SK-N-SH treated with all-trans-retinoic acid at 6 μM for 48 hours (cell line): ENCODE results near the gene BIRC3.

Experiments
- ATAC-seq: fragments of 200-7000 bp; cut with Tn5 transposase; 3 replicates; pipeline ENCODE4 v1.9.1; 2020; ENCODE audit warnings: mild to moderate bottlenecking, moderate library complexity
- ARNTL ChIP-seq: fragments of 450-650 bp; formaldehyde crosslinking; IDR thresholded peaks from 2 replicates; pipeline ENCODE4 v1.5.0; 2020; ENCODE audit warnings: low read depth, mild to moderate bottlenecking, moderate library complexity, borderline replicate concordance
- BACH2 ChIP-seq: fragments of 250-450 bp; sonication (Bioruptor Pico); IDR thresholded peaks from 2 replicates; pipeline ENCODE4 v1.9.0; 2021; ENCODE audit warnings: mild to moderate bottlenecking, borderline replicate concordance
- CREB5 ChIP-seq: fragments of 250-450 bp; sonication (Bioruptor Pico); IDR thresholded peaks from 2 replicates; pipeline ENCODE4 v1.5.1; 2020; ENCODE audit warnings: low read depth, mild to moderate bottlenecking, moderate library complexity
- CSDC2 ChIP-seq: fragments of 250-450 bp; sonication (Bioruptor Pico); IDR thresholded peaks from 2 replicates; pipeline ENCODE4 v1.5.0; 2020; ENCODE audit warnings: mild to moderate bottlenecking, moderate library complexity
- CSRNP3 ChIP-seq: fragments of 250-450 bp; sonication (Bioruptor Pico); IDR thresholded peaks from 2 replicates; pipeline ENCODE4 v1.5.1; 2021; ENCODE audit warnings: mild to moderate bottlenecking, moderate library complexity
- GLIS3 ChIP-seq: fragments of 250-450 bp; sonication (Bioruptor Pico); IDR thresholded peaks from 2 replicates; pipeline ENCODE4 v1.5.0; 2020; ENCODE audit warnings: mild to moderate bottlenecking, moderate library complexity
- ISL1 ChIP-seq: fragments of 250-450 bp; sonication (Bioruptor Pico); IDR thresholded peaks from 2 replicates; pipeline ENCODE4 v2.1.2; 2022; ENCODE audit warnings: mild to moderate bottlenecking, moderate library complexity
- OSR1 ChIP-seq: fragments of 250-450 bp; sonication (Bioruptor Pico); IDR thresholded peaks from 2 replicates; pipeline ENCODE4 v1.8.0; 2022; ENCODE audit warnings: moderate library complexity, mild to moderate bottlenecking, inconsistent platforms
- PATZ1 ChIP-seq: fragments of 250-450 bp; sonication (Bioruptor Pico); IDR thresholded peaks from 2 replicates; pipeline ENCODE4 v1.8.0; 2020; ENCODE audit warnings: mild to moderate bottlenecking, moderate library complexity, borderline replicate concordance
- POU6F1 ChIP-seq: fragments of 250-450 bp; sonication (Bioruptor Pico); IDR thresholded peaks from 2 replicates; pipeline ENCODE4 v1.8.0; 2021; ENCODE audit warnings: low read depth, mild to moderate bottlenecking, moderate library complexity, borderline replicate concordance
- PPARA ChIP-seq: fragments of 250-450 bp; sonication (Bioruptor Pico); IDR thresholded peaks from 2 replicates; pipeline ENCODE4 v1.5.0; 2020; ENCODE audit warnings: mild to moderate bottlenecking, borderline replicate concordance
- RARB ChIP-seq: fragments of 250-450 bp; sonication (Bioruptor Pico); IDR thresholded peaks from 2 replicates; pipeline ENCODE4 v1.8.0; 2021; ENCODE audit warnings: mild to moderate bottlenecking, moderate library complexity
- SNAI2 ChIP-seq: fragments of 250-450 bp; sonication (Bioruptor Pico); IDR thresholded peaks from 2 replicates; pipeline ENCODE4 v1.5.0; 2020; ENCODE audit warnings: mild to moderate bottlenecking, moderate library complexity
- TCF4 ChIP-seq: fragments of 250-450 bp; sonication (Bioruptor Pico); IDR thresholded peaks from 2 replicates; pipeline ENCODE4 v1.8.0; 2021; ENCODE audit warnings: mild to moderate bottlenecking, moderate library complexity, borderline replicate concordance
- TOX ChIP-seq: fragments of 250-450 bp; sonication (Bioruptor Pico); IDR thresholded peaks from 2 replicates; pipeline ENCODE4 v1.8.0; 2021; ENCODE audit warnings: mild to moderate bottlenecking, moderate library complexity, borderline replicate concordance
- TSHZ2 ChIP-seq: fragments of 250-450 bp; sonication (Bioruptor Pico); IDR thresholded peaks from 2 replicates; pipeline ENCODE4 v1.5.0; 2020; ENCODE audit warnings: mild to moderate bottlenecking, moderate library complexity
- ZC3H10 ChIP-seq: fragments of 250-450 bp; sonication (Bioruptor Pico); IDR thresholded peaks from 2 replicates; pipeline ENCODE4 v1.5.1; 2021; ENCODE audit warnings: mild to moderate bottlenecking, moderate library complexity
- ZFP3 ChIP-seq: fragments of 250-450 bp; sonication (Bioruptor Pico); IDR thresholded peaks from 2 replicates; pipeline ENCODE4 v1.5.0; 2020; ENCODE audit warnings: mild to moderate bottlenecking, moderate library complexity
- ZFP30 ChIP-seq: fragments of 450-650 bp; formaldehyde crosslinking; IDR thresholded peaks from 2 replicates; pipeline ENCODE4 v1.5.0; 2022; ENCODE audit warnings: mild to moderate bottlenecking, moderate library complexity
- ZNF565 ChIP-seq: fragments of 450-650 bp; formaldehyde crosslinking; conservative IDR thresholded peaks from 2 replicates; pipeline ENCODE4 v1.5.0; 2020; ENCODE audit warnings: low read depth, mild to moderate bottlenecking, moderate library complexity
- ZNF70 ChIP-seq: fragments of 450-650 bp; formaldehyde crosslinking; IDR thresholded peaks from 2 replicates; pipeline ENCODE4 v1.5.0; 2020; ENCODE audit warnings: mild to moderate bottlenecking, moderate library complexity
- ZNF8 ChIP-seq: fragments of 450-650 bp; formaldehyde crosslinking; IDR thresholded peaks from 2 replicates; pipeline ENCODE4 v1.5.0; 2020; ENCODE audit warnings: mild to moderate bottlenecking, moderate library complexity

BIRC3 gene

GRCh38 chr11:102325088-102325487 is 7.8 kb downstream of the BIRC3 start:
- TF ChIP-seq ZFP30 (no peak), ISL1 (CRISPR knock-in tag) (no peak), CREB5 (no peak), TOX (no peak), BACH2 (CRISPR knock-in tag) (no peak), OSR1 (CRISPR knock-in tag) (no peak), ZNF8 (CRISPR knock-in tag) (no peak), ZC3H10 (CRISPR knock-in tag) (no peak), ZNF565 (CRISPR knock-in tag) (no peak), SNAI2 (CRISPR knock-in tag) (no peak), TSHZ2 (no peak), PATZ1 (CRISPR knock-in tag) (no peak), CSDC2 (no peak), TCF4 (CRISPR knock-in tag) (no peak), ZNF70 (CRISPR knock-in tag) (no peak)
- no peak for ATAC-seq

- no peak for ATAC-seq
- TF ChIP-seq BACH2 (CRISPR knock-in tag) (no peak), TSHZ2 (no peak), ZNF8 (CRISPR knock-in tag) (no peak), CREB5 (no peak), ZNF70 (CRISPR knock-in tag) (no peak), SNAI2 (CRISPR knock-in tag) (no peak), TCF4 (CRISPR knock-in tag) (no peak), CSRNP3 (no peak), ZFP3 (CRISPR knock-in tag) (no peak), ARNTL (no peak), PPARA (no peak), OSR1 (CRISPR knock-in tag) (no peak), RARB (CRISPR knock-in tag) (no peak), POU6F1 (no peak), GLIS3 (CRISPR knock-in tag) (no peak), CSDC2 (no peak), TOX (no peak), ZFP30 (no peak), ZC3H10 (CRISPR knock-in tag) (no peak)
Observed at GRCh38 chr11:102328748-102329147, 11.5 kb downstream of the BIRC3 start.
